SK-N-SH treated with all-trans-retinoic acid at 6 μM for 48 hours (cell line): ENCODE data around the gene STK4.
A peak's percentile ranks its signal among the peaks of the same experiment; 100 is the strongest.

Experiments used
- ATAC-seq: fragments of 200-7000 bp; cut with Tn5 transposase; 3 replicates; pipeline ENCODE4 v1.9.1; 2020; ENCODE audit warnings: mild to moderate bottlenecking, moderate library complexity
- ARNTL ChIP-seq: fragments of 450-650 bp; formaldehyde crosslinking; IDR thresholded peaks from 2 replicates; pipeline ENCODE4 v1.5.0; 2020; ENCODE audit warnings: low read depth, mild to moderate bottlenecking, moderate library complexity, borderline replicate concordance
- BACH2 ChIP-seq: fragments of 250-450 bp; sonication (Bioruptor Pico); IDR thresholded peaks from 2 replicates; pipeline ENCODE4 v1.9.0; 2021; ENCODE audit warnings: mild to moderate bottlenecking, borderline replicate concordance
- ESRRG ChIP-seq: fragments of 250-450 bp; sonication (Bioruptor Pico); IDR thresholded peaks from 2 replicates; pipeline ENCODE4 v1.6.1; 2021; ENCODE audit warnings: mild to moderate bottlenecking
- GLIS3 ChIP-seq: fragments of 250-450 bp; sonication (Bioruptor Pico); IDR thresholded peaks from 2 replicates; pipeline ENCODE4 v1.5.0; 2020; ENCODE audit warnings: mild to moderate bottlenecking, moderate library complexity
- ISL1 ChIP-seq: fragments of 250-450 bp; sonication (Bioruptor Pico); IDR thresholded peaks from 2 replicates; pipeline ENCODE4 v2.1.2; 2022; ENCODE audit warnings: mild to moderate bottlenecking, moderate library complexity
- PATZ1 ChIP-seq: fragments of 250-450 bp; sonication (Bioruptor Pico); IDR thresholded peaks from 2 replicates; pipeline ENCODE4 v1.8.0; 2020; ENCODE audit warnings: mild to moderate bottlenecking, moderate library complexity, borderline replicate concordance
- POU6F1 ChIP-seq: fragments of 250-450 bp; sonication (Bioruptor Pico); IDR thresholded peaks from 2 replicates; pipeline ENCODE4 v1.8.0; 2021; ENCODE audit warnings: low read depth, mild to moderate bottlenecking, moderate library complexity, borderline replicate concordance
- RARB ChIP-seq: fragments of 250-450 bp; sonication (Bioruptor Pico); IDR thresholded peaks from 2 replicates; pipeline ENCODE4 v1.8.0; 2021; ENCODE audit warnings: mild to moderate bottlenecking, moderate library complexity
- SNAI2 ChIP-seq: fragments of 250-450 bp; sonication (Bioruptor Pico); IDR thresholded peaks from 2 replicates; pipeline ENCODE4 v1.5.0; 2020; ENCODE audit warnings: mild to moderate bottlenecking, moderate library complexity
- TCF4 ChIP-seq: fragments of 250-450 bp; sonication (Bioruptor Pico); IDR thresholded peaks from 2 replicates; pipeline ENCODE4 v1.8.0; 2021; ENCODE audit warnings: mild to moderate bottlenecking, moderate library complexity, borderline replicate concordance
- TOX ChIP-seq: fragments of 250-450 bp; sonication (Bioruptor Pico); IDR thresholded peaks from 2 replicates; pipeline ENCODE4 v1.8.0; 2021; ENCODE audit warnings: mild to moderate bottlenecking, moderate library complexity, borderline replicate concordance
- ZC3H10 ChIP-seq: fragments of 250-450 bp; sonication (Bioruptor Pico); IDR thresholded peaks from 2 replicates; pipeline ENCODE4 v1.5.1; 2021; ENCODE audit warnings: mild to moderate bottlenecking, moderate library complexity
- ZFP3 ChIP-seq: fragments of 250-450 bp; sonication (Bioruptor Pico); IDR thresholded peaks from 2 replicates; pipeline ENCODE4 v1.5.0; 2020; ENCODE audit warnings: mild to moderate bottlenecking, moderate library complexity
- ZFP30 ChIP-seq: fragments of 450-650 bp; formaldehyde crosslinking; IDR thresholded peaks from 2 replicates; pipeline ENCODE4 v1.5.0; 2022; ENCODE audit warnings: mild to moderate bottlenecking, moderate library complexity
- ZNF70 ChIP-seq: fragments of 450-650 bp; formaldehyde crosslinking; IDR thresholded peaks from 2 replicates; pipeline ENCODE4 v1.5.0; 2020; ENCODE audit warnings: mild to moderate bottlenecking, moderate library complexity
- ZNF8 ChIP-seq: fragments of 450-650 bp; formaldehyde crosslinking; IDR thresholded peaks from 2 replicates; pipeline ENCODE4 v1.5.0; 2020; ENCODE audit warnings: mild to moderate bottlenecking, moderate library complexity

STK4 gene

GRCh38 chr20:45111285-45111684 is 145.0 kb downstream of the STK4 start:
- ATAC-seq: no peak

GRCh38 chr20:45111799-45112471 is 145.6 kb downstream of the STK4 start:
- ATAC-seq: peak; percentile 53
- TF ChIP-seq ZFP30: no peak
- TF ChIP-seq ZNF70 (CRISPR knock-in tag): no peak
- TF ChIP-seq ZC3H10 (CRISPR knock-in tag): no peak
- no peak for TF ChIP-seq ESRRG (CRISPR knock-in tag)
- TF ChIP-seq ARNTL (CRISPR knock-in tag): no peak
- no peak for TF ChIP-seq TCF4 (CRISPR knock-in tag)
- TF ChIP-seq RARB: no peak
- no peak for TF ChIP-seq ISL1 (CRISPR knock-in tag)
- no peak for TF ChIP-seq GLIS3 (CRISPR knock-in tag)
- no peak for TF ChIP-seq ZFP3 (CRISPR knock-in tag)
- no peak for TF ChIP-seq SNAI2
- no peak for TF ChIP-seq BACH2
- TF ChIP-seq PATZ1 (CRISPR knock-in tag): no peak
- TF ChIP-seq TOX (CRISPR knock-in tag): no peak

More at GRCh38 chr20:45111285-45111684, 145.0 kb downstream of the STK4 start:
- TF ChIP-seq GLIS3 (CRISPR knock-in tag) (no peak), SNAI2 (no peak), ZNF70 (CRISPR knock-in tag) (no peak), TOX (CRISPR knock-in tag) (no peak), PATZ1 (CRISPR knock-in tag) (no peak)

GRCh38 chr20:45112754-45113153 is 146.4 kb downstream of the STK4 start:
- no peak for ATAC-seq
- TF ChIP-seq TCF4 (CRISPR knock-in tag) (no peak), POU6F1 (CRISPR knock-in tag) (no peak), ZNF8 (no peak), PATZ1 (CRISPR knock-in tag) (no peak), ZNF70 (CRISPR knock-in tag) (no peak), ZC3H10 (CRISPR knock-in tag) (no peak), ZFP3 (CRISPR knock-in tag) (no peak)

- TF ChIP-seq GLIS3 (CRISPR knock-in tag) (no peak), POU6F1 (CRISPR knock-in tag) (no peak), TOX (CRISPR knock-in tag) (no peak), ISL1 (CRISPR knock-in tag) (no peak), PATZ1 (CRISPR knock-in tag) (no peak)
- ATAC-seq: no peak
These were observed 147.6 kb downstream of the STK4 start for GRCh38 chr20:45113865-45114264.
